GM12892 (cell line): Measurements from ENCODE around the gene C1RL.

Experiments
- POLR2A ChIP-seq: IDR thresholded peaks from 2 replicates; pipeline ENCODE4 v1.6.1; 2011; ENCODE audit warnings: low read depth, low read length, control low read depth
- POLR2AphosphoS5 ChIP-seq: IDR thresholded peaks from 2 replicates; pipeline ENCODE4 v1.6.1; 2011; ENCODE audit warnings: low read depth, low read length, control low read depth
- TAF1 ChIP-seq: IDR thresholded peaks from 2 replicates; pipeline ENCODE4 v1.6.1; 2011; ENCODE audit warnings: low read depth, mild to moderate bottlenecking, control low read depth, low read length, borderline replicate concordance

DNA sequence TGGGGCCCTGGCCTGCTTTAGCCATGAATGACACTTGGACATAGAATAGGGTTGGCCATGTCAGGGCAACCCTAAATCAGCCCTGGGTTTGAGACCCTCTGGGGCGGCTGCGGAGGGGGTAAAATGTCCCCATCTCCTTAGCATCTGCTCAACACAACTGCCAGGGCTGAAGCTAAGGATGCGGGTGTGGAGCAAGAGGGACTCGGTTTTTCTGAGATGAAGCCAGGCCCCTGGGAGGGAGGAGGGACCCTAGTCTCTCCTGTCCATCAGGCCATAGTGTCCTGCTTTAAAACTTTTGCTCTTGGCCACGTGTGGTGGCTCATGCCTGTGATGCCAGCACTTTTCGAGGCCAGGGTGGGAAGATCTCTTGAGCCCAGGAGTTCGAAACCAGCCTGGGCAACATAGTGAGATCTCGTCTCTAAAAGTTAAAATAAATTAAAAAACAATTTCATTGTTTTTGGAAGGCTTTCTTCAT is 16.0 kb downstream of the C1RL start:
- TF ChIP-seq POLR2A (no peak), TAF1 (no peak), POLR2AphosphoS5 (no peak)
